ENCODE measurements around the gene ADISSP.
"Not testable (repeated sequence)": the region's sequence is repeated elsewhere in the genome, so short reads cannot be mapped to it uniquely, and the experiment has no call there.

ADISSP gene

GRCh38 chr20:3797592-3798372 is 30.2 kb upstream of the ADISSP start:
- DNase-seq, result no peak

GRCh38 chr20:3797226-3797545 is 29.6 kb upstream of the ADISSP start:
- DNase-seq, result no peak

- DNase-seq, result no peak
Observed at GRCh38 chr20:3796477-3797225, 29.1 kb upstream of the ADISSP start.

- peak; percentile 96 for DNase-seq
Observed at GRCh38 chr20:3795511-3796468, 28.2 kb upstream of the ADISSP start, which contains the start of gene CDC25B. Gene CDC25B (plus strand): TSS chr20:3796310. CDS start chr20:3796532, 222 bp downstream.

GRCh38 chr20:3794701-3795420 is 27.3 kb upstream of the ADISSP start:
- no peak for DNase-seq

- not testable (repeated sequence) for DNase-seq
Observed at GRCh38 chr20:3794168-3794567, 26.6 kb upstream of the ADISSP start.

- DNase-seq, result not testable (repeated sequence)
Observed at GRCh38 chr20:3789201-3789600, 21.6 kb upstream of the ADISSP start.

GRCh38 chr20:3788685-3789155 is 21.2 kb upstream of the ADISSP start:
- DNase-seq, result no peak

- DNase-seq, result no peak
Observed at GRCh38 chr20:3787324-3788014, 19.9 kb upstream of the ADISSP start.

GRCh38 chr20:3786665-3787323 is 19.2 kb upstream of the ADISSP start, which contains the start of gene CENPB:
Gene CENPB (minus strand): TSS chr20:3786740. CDS start chr20:3786483, 257 bp downstream.
- peak; percentile 95 for DNase-seq

- peak; percentile 75 for DNase-seq
Observed at GRCh38 chr20:3786126-3786484, 18.6 kb upstream of the ADISSP start.

GRCh38 chr20:3785240-3786125 is 17.9 kb upstream of the ADISSP start:
- no peak for DNase-seq

GRCh38 chr20:3784863-3785239 is 17.3 kb upstream of the ADISSP start:
- no peak for DNase-seq

- no peak for DNase-seq
Observed at GRCh38 chr20:3784216-3784853, 16.8 kb upstream of the ADISSP start.

GRCh38 chr20:3783511-3784195 is 16.1 kb upstream of the ADISSP start:
- no peak for DNase-seq

GRCh38 chr20:3783068-3783489 is 15.5 kb upstream of the ADISSP start:
- DNase-seq, result no peak

GRCh38 chr20:3782597-3782996 is 15.0 kb upstream of the ADISSP start:
- no peak for DNase-seq

GRCh38 chr20:3781153-3781910 is 13.8 kb upstream of the ADISSP start, which contains the start of gene SPEF1:
Gene SPEF1 (minus strand): TSS chr20:3781448. CDS start chr20:3781287, 161 bp downstream.
- DNase-seq, result peak; percentile 85
